BJ (cell line): Measurements from ENCODE around the gene U2AF1L4. TPM values are rescaled to one million over a fixed set of nuclear protein-coding genes. Genes with fewer than 3 reads are reported as not detected.

ENCODE experiments used
- CTCF ChIA-PET: fragments of 350-600 bp; formaldehyde crosslinking; extraction: SDS; loops from one replicate; lab custom pipeline; 2021; ENCODE audit warnings: antibody characterized with exemption, inconsistent platforms; lab: Yijun Ruan, JAX
- POLR2A ChIA-PET: fragments of 300-600 bp; sonication (Branson Sonifier 250); formaldehyde crosslinking; extraction: SDS; loops from one replicate; lab custom pipeline; 2021; ENCODE audit warnings: antibody characterized with exemption; lab: Charles Lee
- DNase-seq: peaks from one replicate; pipeline ENCODE4 v3.0.0-alpha.2; 2011; ENCODE audit warnings: low read depth
- H3K27me3 ChIP-seq: 2 replicates; pipeline ENCODE4 v1.6.0; 2011; ENCODE audit warnings: low read length; ENCODE audit not compliant: control insufficient read depth, insufficient read depth
- H3K36me3 ChIP-seq: 2 replicates; pipeline ENCODE4 v1.5.1; 2011; ENCODE audit warnings: low read length; ENCODE audit not compliant: control insufficient read depth, insufficient read depth
- H3K4me3 ChIP-seq: 2 replicates; pipeline ENCODE4 v1.5.1; 2011; ENCODE audit warnings: low read depth, mild to moderate bottlenecking, control low read depth, low read length
- polyA plus RNA-seq: library from polyadenylated mRNA; depleted of rRNA; stranded (reverse); fragments of >200 nt; gene quantifications from 2 replicates; pipeline ENCODE4 v1.2.3, GENCODE V29; 2011
- TF ChIP-seq, protein P1 (sequence below): IDR thresholded peaks from 2 replicates; pipeline ENCODE4 v1.5.1; 2011; ENCODE audit warnings: low read depth, mild to moderate bottlenecking, control low read depth, inconsistent platforms, low read length, moderate library complexity; ENCODE audit not compliant: insufficient read depth

U2AF1L4 gene
- polyA plus RNA-seq, 1 experiment: 20.3 TPM

DNA sequence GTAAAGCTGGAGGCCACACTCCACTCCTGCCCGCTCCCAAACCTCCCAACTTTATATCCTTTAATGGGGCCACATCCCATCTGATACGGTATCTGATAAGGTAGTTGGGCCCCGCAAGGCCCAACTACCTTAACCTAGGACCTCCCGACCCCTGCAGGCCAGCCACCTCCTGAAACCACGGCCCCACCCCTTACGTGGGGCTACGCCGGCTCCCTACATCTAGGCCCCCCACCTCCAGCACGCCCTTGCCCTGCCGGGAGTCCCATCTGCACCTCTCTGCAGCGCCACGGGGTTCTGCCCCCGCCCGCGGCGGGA lies 5.2 kb downstream of the U2AF1L4 start:
- TF ChIP-seq, protein P1, sequence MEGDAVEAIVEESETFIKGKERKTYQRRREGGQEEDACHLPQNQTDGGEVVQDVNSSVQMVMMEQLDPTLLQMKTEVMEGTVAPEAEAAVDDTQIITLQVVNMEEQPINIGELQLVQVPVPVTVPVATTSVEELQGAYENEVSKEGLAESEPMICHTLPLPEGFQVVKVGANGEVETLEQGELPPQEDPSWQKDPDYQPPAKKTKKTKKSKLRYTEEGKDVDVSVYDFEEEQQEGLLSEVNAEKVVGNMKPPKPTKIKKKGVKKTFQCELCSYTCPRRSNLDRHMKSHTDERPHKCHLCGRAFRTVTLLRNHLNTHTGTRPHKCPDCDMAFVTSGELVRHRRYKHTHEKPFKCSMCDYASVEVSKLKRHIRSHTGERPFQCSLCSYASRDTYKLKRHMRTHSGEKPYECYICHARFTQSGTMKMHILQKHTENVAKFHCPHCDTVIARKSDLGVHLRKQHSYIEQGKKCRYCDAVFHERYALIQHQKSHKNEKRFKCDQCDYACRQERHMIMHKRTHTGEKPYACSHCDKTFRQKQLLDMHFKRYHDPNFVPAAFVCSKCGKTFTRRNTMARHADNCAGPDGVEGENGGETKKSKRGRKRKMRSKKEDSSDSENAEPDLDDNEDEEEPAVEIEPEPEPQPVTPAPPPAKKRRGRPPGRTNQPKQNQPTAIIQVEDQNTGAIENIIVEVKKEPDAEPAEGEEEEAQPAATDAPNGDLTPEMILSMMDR: no peak
- peak overlapping the region; percentile 53 for H3K4me3 ChIP-seq
- no peaks in the 10 kb centered on the region for H3K27me3 ChIP-seq
- peaks cover 29% of the 10 kb centered on the region for H3K36me3 ChIP-seq
- no peak for DNase-seq
- ChIA-PET CTCF (interaction anchor here (0.6 to 1.3 kb wide), 5 partner anchors 8 to 84 kb away, joined by 3 to 6 read pairs (median 4); no protein-coding TSS in a partner anchor), POLR2A (interaction anchor here (0.6 kb wide), 1 partner anchor 10 kb away, joined by 4 read pairs; no protein-coding TSS in a partner anchor)

DNA sequence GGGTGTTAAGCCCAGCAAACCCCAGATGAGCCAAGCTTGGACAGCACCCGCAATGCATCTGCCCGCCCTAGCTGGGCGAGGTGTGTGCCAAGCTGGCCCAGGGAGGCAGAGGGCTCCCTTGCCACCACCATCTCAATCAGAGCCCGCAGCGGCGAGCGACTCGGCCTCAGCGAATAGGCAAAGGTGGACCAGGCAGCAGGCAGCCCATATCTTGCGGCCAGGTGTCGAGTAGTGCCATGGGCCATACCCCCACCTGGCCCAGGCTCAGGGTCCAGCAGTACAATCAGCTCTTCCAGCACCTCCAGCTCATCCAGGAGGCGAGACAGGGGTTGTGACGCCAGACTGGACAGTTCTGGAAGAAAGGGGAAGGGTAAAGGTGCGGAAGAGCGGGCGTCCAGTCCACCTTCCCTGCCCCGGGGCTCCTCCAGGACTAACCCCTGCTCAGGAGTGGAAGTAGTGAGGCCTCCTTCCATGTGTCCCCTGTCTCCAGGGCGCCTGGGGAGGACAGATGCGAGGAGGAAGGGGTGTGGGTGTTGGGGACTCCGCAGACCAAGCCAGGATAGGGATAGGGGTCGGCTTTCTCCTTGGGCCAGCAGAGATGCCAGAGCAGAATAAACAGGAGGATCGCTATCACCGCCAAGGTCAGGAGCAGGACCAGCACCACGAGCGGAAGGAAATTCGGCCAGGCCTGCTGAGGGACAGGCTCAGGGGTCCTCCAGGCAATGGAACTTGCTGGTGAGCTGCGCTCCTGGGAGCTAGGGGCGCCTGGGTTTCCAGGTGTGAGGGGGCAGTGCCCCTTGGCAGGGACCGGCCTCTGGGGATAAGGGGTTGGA lies 5.7 kb downstream of the U2AF1L4 start:
- peaks cover 32% of the 10 kb centered on the region for H3K36me3 ChIP-seq
- no peak for DNase-seq
- POLR2A ChIA-PET: no interaction called here
- CTCF ChIA-PET: interaction anchor here (0.7 to 1.3 kb wide), 3 partner anchors 11 to 207 kb away, joined by 3 to 4 read pairs (median 3); no protein-coding TSS in a partner anchor
- no peaks in the 10 kb centered on the region for H3K27me3 ChIP-seq
- H3K4me3 ChIP-seq: no peak overlapping the region; the same call in 1 of the 2 replicates
- TF ChIP-seq, protein P1: no peak

DNA sequence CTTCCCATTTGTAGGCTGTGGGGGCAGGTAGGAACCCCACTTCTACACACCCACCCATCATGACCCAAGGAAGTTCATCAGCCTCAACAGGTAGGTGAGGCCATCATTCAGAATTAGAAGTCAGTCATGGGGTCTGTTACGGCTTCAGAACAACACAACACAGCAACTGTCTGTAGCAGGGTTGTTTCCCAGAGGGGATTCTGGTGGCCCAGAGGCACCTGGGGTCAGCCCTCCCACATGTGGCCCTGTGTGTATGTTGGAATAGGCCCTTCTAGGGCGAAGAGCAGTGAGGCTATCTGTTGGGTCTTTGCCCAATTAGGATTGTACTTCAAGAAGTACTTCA lies 6.4 kb downstream of the U2AF1L4 start:
- no peak for DNase-seq
- Histone ChIP-seq H3K4me3 (no peak overlapping the region), H3K36me3 (peaks cover 34% of the 10 kb centered on the region), H3K27me3 (no peaks in the 10 kb centered on the region)
- TF ChIP-seq, protein P1: no peak
- CTCF ChIA-PET: interaction anchor here (0.7 kb wide), 1 partner anchor 207 kb away, joined by 3 read pairs; no protein-coding TSS in a partner anchor
- POLR2A ChIA-PET: no interaction called here

DNA sequence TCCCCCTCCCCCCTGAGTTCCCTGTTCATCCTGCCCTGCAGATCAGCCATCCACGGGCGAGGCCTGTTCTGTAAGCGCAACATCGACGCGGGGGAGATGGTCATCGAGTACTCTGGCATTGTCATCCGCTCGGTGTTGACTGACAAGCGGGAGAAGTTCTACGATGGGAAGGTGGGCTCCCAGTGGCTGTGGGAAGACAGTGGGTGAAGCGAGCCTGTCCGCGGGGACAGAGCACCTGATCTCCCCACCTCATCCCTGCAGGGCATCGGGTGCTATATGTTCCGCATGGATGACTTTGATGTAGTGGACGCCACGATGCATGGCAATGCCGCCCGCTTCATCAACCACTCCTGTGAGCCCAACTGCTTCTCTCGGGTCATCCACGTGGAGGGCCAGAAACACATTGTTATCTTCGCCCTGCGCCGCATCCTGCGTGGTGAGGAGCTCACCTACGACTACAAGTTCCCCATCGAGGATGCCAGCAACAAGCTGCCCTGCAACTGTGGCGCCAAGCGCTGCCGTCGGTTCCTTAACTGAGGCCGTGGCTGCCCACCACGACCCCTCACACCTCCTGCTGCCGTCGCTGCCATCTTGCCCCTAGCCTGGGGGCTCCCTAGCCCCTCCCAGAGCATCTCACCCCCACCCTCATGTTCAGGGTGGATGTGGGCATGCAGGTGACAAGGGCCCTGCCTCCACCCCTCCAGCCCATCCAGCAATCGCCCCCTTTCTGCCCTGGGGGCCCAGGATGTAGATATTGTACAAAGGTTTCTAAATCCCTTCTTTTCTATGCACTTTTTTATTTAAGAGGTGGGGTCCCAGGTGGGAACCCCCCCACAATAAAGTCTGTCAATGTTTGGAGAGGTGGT lies 7.0 kb downstream of the U2AF1L4 start:
- no peak overlapping the region for H3K4me3 ChIP-seq
- POLR2A ChIA-PET: no interaction called here
- DNase-seq: no peak
- CTCF ChIA-PET: interaction anchor here (1.5 kb wide), 1 partner anchor 45 kb away, joined by 5 read pairs; no protein-coding TSS in a partner anchor
- TF ChIP-seq, protein P1: no peak
- H3K36me3 ChIP-seq: peaks cover 35% of the 10 kb centered on the region
- no peaks in the 10 kb centered on the region for H3K27me3 ChIP-seq
